ENCODE results near the gene GZMA.

GZMA gene

GRCh38 chr5:55140908-55141665 lies 38.6 kb downstream of the GZMA start:
- H3K27me3 Mint-ChIP-seq = peaks cover 12% of the 10 kb centered on the region
- H3K27ac Mint-ChIP-seq = no peak overlapping the region
- intact Hi-C loops (cut with micrococcal nuclease) = loop anchor here (10.0 kb wide), 1 partner anchor 896 kb away; no protein-coding TSS in a partner anchor
- H3K9me3 Mint-ChIP-seq = no peaks in the 10 kb centered on the region
- no peaks in the 10 kb centered on the region for H3K36me3 Mint-ChIP-seq (ENCODE audit: low read depth)
- H3K4me1 Mint-ChIP-seq (ENCODE audit: low read depth) = peaks cover 5% of the 10 kb centered on the region
- H3K4me3 Mint-ChIP-seq = no peak overlapping the region

GRCh38 chr5:55141945-55142690 lies 39.7 kb downstream of the GZMA start:
- H3K4me3 Mint-ChIP-seq = no peak overlapping the region
- intact Hi-C loops (cut with micrococcal nuclease) = loop anchor here (10.0 kb wide), 1 partner anchor 897 kb away; no protein-coding TSS in a partner anchor

GRCh38 chr5:55143624-55144023 lies 41.2 kb downstream of the GZMA start:
- peaks cover 16% of the 10 kb centered on the region for H3K27me3 Mint-ChIP-seq
- no peak overlapping the region for H3K27ac Mint-ChIP-seq
- intact Hi-C loops (cut with micrococcal nuclease) = loop anchor here (10.0 kb wide), 1 partner anchor 899 kb away; no protein-coding TSS in a partner anchor
- no peaks in the 10 kb centered on the region for H3K9me3 Mint-ChIP-seq
- no peak overlapping the region for H3K4me3 Mint-ChIP-seq
- H3K36me3 Mint-ChIP-seq (ENCODE audit: low read depth) = no peaks in the 10 kb centered on the region
- peaks cover 5% of the 10 kb centered on the region for H3K4me1 Mint-ChIP-seq (ENCODE audit: low read depth)

More at GRCh38 chr5:55141945-55142690, 39.7 kb downstream of the GZMA start:
- Mint-ChIP-seq H3K27ac (no peak overlapping the region), H3K4me1 (ENCODE audit: low read depth) (peaks cover 5% of the 10 kb centered on the region), H3K9me3 (no peaks in the 10 kb centered on the region), H3K36me3 (ENCODE audit: low read depth) (no peaks in the 10 kb centered on the region), H3K27me3 (peaks cover 16% of the 10 kb centered on the region)

GRCh38 chr5:55146080-55146479 lies 43.6 kb downstream of the GZMA start:
- Mint-ChIP-seq H3K27ac (no peak overlapping the region), H3K27me3 (peaks cover 18% of the 10 kb centered on the region), H3K9me3 (no peaks in the 10 kb centered on the region), H3K4me1 (ENCODE audit: low read depth) (peaks cover 5% of the 10 kb centered on the region), H3K4me3 (no peak overlapping the region), H3K36me3 (ENCODE audit: low read depth) (no peaks in the 10 kb centered on the region)
- intact Hi-C loops (cut with micrococcal nuclease) = loop anchor here (1.0 to 10.0 kb wide), 3 partner anchors 240 to 901 kb away; partner anchors contain the start of gene SNX18

- H3K4me1 Mint-ChIP-seq (ENCODE audit: low read depth) = peaks cover 5% of the 10 kb centered on the region
- H3K36me3 Mint-ChIP-seq (ENCODE audit: low read depth) = no peaks in the 10 kb centered on the region
- no peaks in the 10 kb centered on the region for H3K9me3 Mint-ChIP-seq
- intact Hi-C loops (cut with micrococcal nuclease) = loop anchor here (1.0 to 10.0 kb wide), 3 partner anchors 240 to 902 kb away; partner anchors contain the start of gene SNX18
- peaks cover 18% of the 10 kb centered on the region for H3K27me3 Mint-ChIP-seq
- no peak overlapping the region for H3K27ac Mint-ChIP-seq
- no peak overlapping the region for H3K4me3 Mint-ChIP-seq
Observed at GRCh38 chr5:55146543-55147151, 44.2 kb downstream of the GZMA start.

- intact Hi-C loops (cut with micrococcal nuclease) = loop anchor here (5.0 to 10.0 kb wide), 2 partner anchors 632 to 905 kb away; partner anchors contain the start of gene SNX18
Observed at GRCh38 chr5:55149308-55149795, 46.9 kb downstream of the GZMA start.

GRCh38 chr5:55151923-55152842 lies 49.7 kb downstream of the GZMA start:
- Mint-ChIP-seq H3K27ac (no peak overlapping the region), H3K27me3 (peaks cover 22% of the 10 kb centered on the region), H3K4me1 (ENCODE audit: low read depth) (no peaks in the 10 kb centered on the region), H3K9me3 (no peaks in the 10 kb centered on the region), H3K36me3 (ENCODE audit: low read depth) (no peaks in the 10 kb centered on the region), H3K4me3 (no peak overlapping the region)
- intact Hi-C loops (cut with micrococcal nuclease) = no loop called here

More at GRCh38 chr5:55149308-55149795, 46.9 kb downstream of the GZMA start:
- Mint-ChIP-seq H3K27ac (no peak overlapping the region), H3K4me3 (no peak overlapping the region), H3K36me3 (ENCODE audit: low read depth) (no peaks in the 10 kb centered on the region), H3K4me1 (ENCODE audit: low read depth) (peaks cover 5% of the 10 kb centered on the region), H3K9me3 (no peaks in the 10 kb centered on the region), H3K27me3 (peaks cover 22% of the 10 kb centered on the region)

GRCh38 chr5:55154873-55155272 lies 52.4 kb downstream of the GZMA start:
- Mint-ChIP-seq H3K36me3 (ENCODE audit: low read depth) (no peaks in the 10 kb centered on the region), H3K27ac (no peak overlapping the region), H3K9me3 (no peaks in the 10 kb centered on the region), H3K27me3 (peaks cover 27% of the 10 kb centered on the region), H3K4me3 (no peak overlapping the region), H3K4me1 (ENCODE audit: low read depth) (peaks cover 10% of the 10 kb centered on the region)
- intact Hi-C loops (cut with micrococcal nuclease) = no loop called here

Measured in dendritic cell treated with granulocyte-macrophage colony-stimulating factor and Interleukin-4, amounts not matched to agents 40 ng/mL and 50 ng/mL, for 4 days (primary cell).